ENCODE data around the gene PPP6R1.
"Not testable (repeated sequence)": the region's sequence is repeated elsewhere in the genome, so short reads cannot be mapped to it uniquely, and the experiment has no call there.

The PPP6R1 gene

DNA sequence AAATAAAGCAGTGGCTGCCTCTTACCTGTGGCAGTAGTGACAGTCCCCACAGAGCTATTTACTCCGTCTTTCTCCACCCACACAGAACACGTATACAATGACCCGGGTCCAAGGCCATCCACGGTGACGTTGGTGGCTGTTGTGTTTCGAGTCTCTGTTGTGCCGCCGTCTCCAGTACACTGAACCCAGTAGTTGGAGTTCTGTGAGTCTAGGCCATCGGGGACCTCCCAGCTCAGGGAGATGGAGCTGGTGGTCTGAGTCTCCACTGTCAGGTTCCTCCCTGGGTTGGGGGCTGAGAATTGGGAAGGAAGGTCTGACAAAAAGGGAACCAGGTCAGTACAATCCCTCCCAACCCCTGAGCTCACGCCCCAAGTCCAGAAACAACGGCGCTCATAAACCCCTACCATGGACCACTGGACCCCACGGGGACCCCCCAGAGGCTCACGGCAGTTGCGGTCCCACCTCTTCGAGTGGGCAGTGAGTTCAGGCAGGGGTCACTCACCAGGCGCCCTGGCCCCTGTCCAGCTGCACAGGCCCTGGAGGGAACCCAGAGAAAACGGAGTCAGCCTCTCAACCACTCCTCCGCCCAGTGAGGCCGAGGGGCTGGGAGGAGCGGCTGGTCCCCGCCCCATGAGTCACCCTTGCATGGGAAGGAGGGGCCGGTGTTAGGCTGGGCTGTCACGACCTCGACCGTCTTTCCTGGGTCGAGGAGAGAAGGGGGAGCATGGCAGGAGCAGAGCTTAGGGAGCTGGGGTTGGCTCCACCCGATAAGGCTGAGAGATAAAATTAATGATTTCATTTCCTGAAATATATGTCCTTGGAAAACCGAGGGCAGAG, 51.9 kb downstream of the PPP6R1 start:
- no peak overlapping the region for H4K12ac ChIP-seq (ENCODE audit: low read depth, low read length)
- no peak overlapping the region for H2BK5ac ChIP-seq (ENCODE audit: low read depth, low read length, poor library complexity)
- H2BK12ac ChIP-seq (ENCODE audit: low read length): no peak overlapping the region
- no peak overlapping the region for H2AK5ac ChIP-seq (ENCODE audit: low read length)
- H3K4me3 ChIP-seq (ENCODE audit: low read depth, low read length): no peak overlapping the region
- H2AFZ ChIP-seq (ENCODE audit: insufficient read depth, low read length, poor library complexity): no peak overlapping the region
- H3K4me2 ChIP-seq (ENCODE audit: low read length): peak overlapping the region; percentile 8
- no peak overlapping the region for H3K23ac ChIP-seq (ENCODE audit: low read length)
- no peaks in the 10 kb centered on the region for H3K9me3 ChIP-seq (ENCODE audit: insufficient read depth, low read depth, low read length)
- no peak overlapping the region for H3K14ac ChIP-seq (ENCODE audit: low read length)
- H3K36me3 ChIP-seq (ENCODE audit: control insufficient read depth in 1 of 2, insufficient read depth in 2 of 2, low read length in 2 of 2): no peaks in the 10 kb centered on the region
- no CpG with 5 or more reads among the region's 29 CpGs for WGBS (ENCODE audit: extremely low coverage, insufficient coverage, insufficient read length)
- no peak overlapping the region for H3K27ac ChIP-seq (ENCODE audit: low read depth, low read length)
- no peak overlapping the region for H4K91ac ChIP-seq (ENCODE audit: low read depth, low read length)
- H3K9ac ChIP-seq (ENCODE audit: low read length): no peak overlapping the region
- peaks cover 0 to 5% of the 10 kb centered on the region in 2 experiments for H3K4me1 ChIP-seq (ENCODE audit: control insufficient read depth in 1 of 2, insufficient read depth in 2 of 2, low read length in 2 of 2)
- H3K18ac ChIP-seq (ENCODE audit: low read length): no peak overlapping the region
- H3K27me3 ChIP-seq (ENCODE audit: insufficient read depth, low read length): no peaks in the 10 kb centered on the region
- no peak overlapping the region for H4K8ac ChIP-seq (ENCODE audit: low read depth, low read length)
- H3K79me2 ChIP-seq (ENCODE audit: control insufficient read depth, insufficient read depth, low read length, poor library complexity): no peaks in the 10 kb centered on the region
- no peaks in the 10 kb centered on the region for H3K79me1 ChIP-seq (ENCODE audit: low read length)
- H2BK120ac ChIP-seq (ENCODE audit: insufficient read depth, low read length, poor library complexity): no peak overlapping the region
- H3K4ac ChIP-seq (ENCODE audit: low read depth, low read length): no peak overlapping the region
- peak; percentile 38 to 47 for DNase-seq

DNA sequence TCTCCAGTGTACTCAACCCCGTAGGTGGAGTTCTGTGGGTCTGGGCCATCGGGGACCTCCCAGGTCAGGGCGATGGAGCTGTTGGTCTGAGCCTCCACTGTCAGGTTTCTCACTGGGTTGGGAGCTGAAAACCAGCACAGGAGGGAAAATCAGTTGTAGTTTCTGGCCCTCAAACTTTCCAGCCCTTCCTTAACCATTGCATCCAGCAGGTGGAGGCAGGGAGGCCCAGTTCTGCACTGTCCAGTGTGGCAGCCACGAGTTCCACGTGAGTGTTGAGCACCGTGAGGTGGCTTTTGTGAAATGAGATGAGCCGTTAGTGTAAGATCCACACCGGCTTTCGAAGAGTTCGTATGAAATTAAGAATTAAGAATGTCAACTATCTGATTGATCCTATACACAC, 56.6 kb downstream of the PPP6R1 start:
- not testable (repeated sequence) for H3K27me3 ChIP-seq (ENCODE audit: insufficient read depth, low read length); H4K12ac ChIP-seq (ENCODE audit: low read depth, low read length); H3K9ac ChIP-seq (ENCODE audit: low read length); H3K18ac ChIP-seq (ENCODE audit: low read length); H3K27ac ChIP-seq (ENCODE audit: low read depth, low read length); H3K4me3 ChIP-seq (ENCODE audit: low read depth, low read length); H3K4me2 ChIP-seq (ENCODE audit: low read length); H3K36me3 ChIP-seq (ENCODE audit: control insufficient read depth in 1 of 2, insufficient read depth in 2 of 2, low read length in 2 of 2); H3K4ac ChIP-seq (ENCODE audit: low read depth, low read length); H2AK5ac ChIP-seq (ENCODE audit: low read length); H2BK12ac ChIP-seq (ENCODE audit: low read length); H3K9me3 ChIP-seq (ENCODE audit: insufficient read depth, low read depth, low read length); H3K79me1 ChIP-seq (ENCODE audit: low read length); H2BK120ac ChIP-seq (ENCODE audit: insufficient read depth, low read length, poor library complexity); H3K23ac ChIP-seq (ENCODE audit: low read length); H3K4me1 ChIP-seq (ENCODE audit: control insufficient read depth in 1 of 2, insufficient read depth in 2 of 2, low read length in 2 of 2); H3K79me2 ChIP-seq (ENCODE audit: control insufficient read depth, insufficient read depth, low read length, poor library complexity); H2AFZ ChIP-seq (ENCODE audit: insufficient read depth, low read length, poor library complexity); H4K91ac ChIP-seq (ENCODE audit: low read depth, low read length); H4K8ac ChIP-seq (ENCODE audit: low read depth, low read length); H2BK5ac ChIP-seq (ENCODE audit: low read depth, low read length, poor library complexity); H3K14ac ChIP-seq (ENCODE audit: low read length)
- peak; percentile 10 to 30 for DNase-seq
- WGBS (ENCODE audit: extremely low coverage, insufficient coverage, insufficient read length): no CpG with 5 or more reads among the region's 10 CpGs

DNA sequence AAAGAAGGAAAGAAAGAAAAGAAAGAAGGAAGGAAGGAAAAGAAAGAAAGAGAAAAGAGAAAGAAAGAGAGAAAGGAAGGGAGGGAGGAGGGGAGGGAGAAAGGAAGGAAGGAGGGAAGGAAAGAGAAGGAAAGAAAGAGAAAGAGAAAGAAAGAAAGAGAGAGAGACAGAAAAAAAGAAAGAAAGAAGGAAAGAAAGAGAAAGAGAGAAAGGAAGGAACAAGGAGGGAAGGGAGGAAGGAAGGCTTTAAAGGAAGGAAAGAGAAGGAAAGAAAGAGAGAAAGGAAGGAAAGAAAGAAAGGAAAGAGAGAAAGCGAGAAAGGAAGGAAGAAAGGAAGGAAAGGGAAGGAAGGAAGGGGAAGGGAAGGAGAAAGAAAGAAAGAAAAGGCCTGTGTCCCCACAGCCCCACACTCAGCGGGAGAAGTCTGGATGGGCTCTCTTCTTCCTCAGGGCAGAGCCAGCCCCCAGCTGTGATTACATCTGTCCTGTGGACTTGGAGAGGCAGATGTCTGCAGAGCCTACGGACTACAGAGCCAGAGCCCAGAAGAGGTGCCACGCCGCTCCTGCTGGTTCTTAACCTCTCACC, 59.1 kb downstream of the PPP6R1 start:
- no peaks in the 10 kb centered on the region for H3K27me3 ChIP-seq (ENCODE audit: insufficient read depth, low read length)
- H3K4me3 ChIP-seq (ENCODE audit: low read depth, low read length): no peak overlapping the region
- no peak overlapping the region for H3K14ac ChIP-seq (ENCODE audit: low read length)
- H2BK12ac ChIP-seq (ENCODE audit: low read length): no peak overlapping the region
- no peak overlapping the region for H3K27ac ChIP-seq (ENCODE audit: low read depth, low read length)
- no peak overlapping the region for H2BK5ac ChIP-seq (ENCODE audit: low read depth, low read length, poor library complexity)
- DNase-seq: no peak
- no peak overlapping the region for H2BK120ac ChIP-seq (ENCODE audit: insufficient read depth, low read length, poor library complexity)
- H3K23ac ChIP-seq (ENCODE audit: low read length): no peak overlapping the region
- H3K79me2 ChIP-seq (ENCODE audit: control insufficient read depth, insufficient read depth, low read length, poor library complexity): no peaks in the 10 kb centered on the region
- H3K4me2 ChIP-seq (ENCODE audit: low read length): no peak overlapping the region
- H4K8ac ChIP-seq (ENCODE audit: low read depth, low read length): no peak overlapping the region
- WGBS (ENCODE audit: extremely low coverage, insufficient coverage, insufficient read length): no CpG with 5 or more reads among the region's 5 CpGs
- H4K91ac ChIP-seq (ENCODE audit: low read depth, low read length): no peak overlapping the region
- H3K4me1 ChIP-seq (ENCODE audit: control insufficient read depth in 1 of 2, insufficient read depth in 2 of 2, low read length in 2 of 2): no peaks in the 10 kb centered on the region
- H3K18ac ChIP-seq (ENCODE audit: low read length): no peak overlapping the region
- H4K12ac ChIP-seq (ENCODE audit: low read depth, low read length): no peak overlapping the region
- H3K9me3 ChIP-seq (ENCODE audit: insufficient read depth, low read depth, low read length): no peaks in the 10 kb centered on the region
- H3K4ac ChIP-seq (ENCODE audit: low read depth, low read length): no peak overlapping the region
- H3K36me3 ChIP-seq (ENCODE audit: control insufficient read depth in 1 of 2, insufficient read depth in 2 of 2, low read length in 2 of 2): no peaks in the 10 kb centered on the region
- H3K79me1 ChIP-seq (ENCODE audit: low read length): no peaks in the 10 kb centered on the region
- no peak overlapping the region for H3K9ac ChIP-seq (ENCODE audit: low read length)
- no peak overlapping the region for H2AK5ac ChIP-seq (ENCODE audit: low read length)
- no peak overlapping the region for H2AFZ ChIP-seq (ENCODE audit: insufficient read depth, low read length, poor library complexity)

DNA sequence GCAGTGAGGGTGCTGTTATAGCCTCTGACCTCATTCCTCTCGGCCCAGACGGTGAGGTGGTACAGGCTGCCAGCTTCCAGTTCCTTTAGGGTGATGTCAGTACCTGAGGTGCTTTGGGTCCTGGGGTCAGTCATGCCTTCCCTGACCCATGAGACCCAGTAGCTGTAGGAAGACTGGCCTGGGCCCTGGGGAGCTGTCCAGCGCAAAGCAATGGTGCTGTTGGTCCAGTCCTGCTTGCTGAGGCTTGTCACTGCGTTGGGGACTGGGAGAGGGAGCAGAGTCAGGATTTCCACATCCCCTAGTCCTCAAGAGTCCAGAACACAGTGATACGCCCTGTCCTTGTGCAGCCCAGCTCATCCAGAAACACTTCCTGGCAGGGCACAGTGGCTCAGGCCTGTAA, 60.2 kb downstream of the PPP6R1 start:
- no peak overlapping the region for H4K91ac ChIP-seq (ENCODE audit: low read depth, low read length)
- no peak overlapping the region for H2AK5ac ChIP-seq (ENCODE audit: low read length)
- H3K14ac ChIP-seq (ENCODE audit: low read length): no peak overlapping the region
- WGBS (ENCODE audit: extremely low coverage, insufficient coverage, insufficient read length): no CpG with 5 or more reads among the region's 5 CpGs
- H2BK5ac ChIP-seq (ENCODE audit: low read depth, low read length, poor library complexity): no peak overlapping the region
- H3K18ac ChIP-seq (ENCODE audit: low read length): no peak overlapping the region
- H3K9ac ChIP-seq (ENCODE audit: low read length): no peak overlapping the region
- no peak overlapping the region for H4K12ac ChIP-seq (ENCODE audit: low read depth, low read length)
- no peak for DNase-seq
- H3K27ac ChIP-seq (ENCODE audit: low read depth, low read length): no peak overlapping the region
- H3K79me2 ChIP-seq (ENCODE audit: control insufficient read depth, insufficient read depth, low read length, poor library complexity): no peaks in the 10 kb centered on the region
- H3K23ac ChIP-seq (ENCODE audit: low read length): no peak overlapping the region
- H4K8ac ChIP-seq (ENCODE audit: low read depth, low read length): no peak overlapping the region
- H3K4ac ChIP-seq (ENCODE audit: low read depth, low read length): no peak overlapping the region
- no peaks in the 10 kb centered on the region for H3K27me3 ChIP-seq (ENCODE audit: insufficient read depth, low read length)
- H3K4me1 ChIP-seq (ENCODE audit: control insufficient read depth in 1 of 2, insufficient read depth in 2 of 2, low read length in 2 of 2): no peaks in the 10 kb centered on the region
- H3K4me2 ChIP-seq (ENCODE audit: low read length): no peak overlapping the region
- no peaks in the 10 kb centered on the region for H3K36me3 ChIP-seq (ENCODE audit: control insufficient read depth in 1 of 2, insufficient read depth in 2 of 2, low read length in 2 of 2)
- no peak overlapping the region for H2AFZ ChIP-seq (ENCODE audit: insufficient read depth, low read length, poor library complexity)
- H3K4me3 ChIP-seq (ENCODE audit: low read depth, low read length): no peak overlapping the region
- no peak overlapping the region for H2BK120ac ChIP-seq (ENCODE audit: insufficient read depth, low read length, poor library complexity)
- no peaks in the 10 kb centered on the region for H3K9me3 ChIP-seq (ENCODE audit: insufficient read depth, low read depth, low read length)
- no peaks in the 10 kb centered on the region for H3K79me1 ChIP-seq (ENCODE audit: low read length)
- H2BK12ac ChIP-seq (ENCODE audit: low read length): no peak overlapping the region

Data from trophoblast cell (in vitro differentiated cells and primary cell).